Measurements from ENCODE around the gene CA12. TPM values are rescaled to one million over a fixed set of nuclear protein-coding genes. Genes with fewer than 3 reads are reported as not detected.
"Not testable (repeated sequence)": the region's sequence is repeated elsewhere in the genome, so short reads cannot be mapped to it uniquely, and the experiment has no call there.

CA12 gene
- total RNA-seq, 4 donors from 2014 or later, result 22.1 to 79.6 (median 37.0) TPM

DNA sequence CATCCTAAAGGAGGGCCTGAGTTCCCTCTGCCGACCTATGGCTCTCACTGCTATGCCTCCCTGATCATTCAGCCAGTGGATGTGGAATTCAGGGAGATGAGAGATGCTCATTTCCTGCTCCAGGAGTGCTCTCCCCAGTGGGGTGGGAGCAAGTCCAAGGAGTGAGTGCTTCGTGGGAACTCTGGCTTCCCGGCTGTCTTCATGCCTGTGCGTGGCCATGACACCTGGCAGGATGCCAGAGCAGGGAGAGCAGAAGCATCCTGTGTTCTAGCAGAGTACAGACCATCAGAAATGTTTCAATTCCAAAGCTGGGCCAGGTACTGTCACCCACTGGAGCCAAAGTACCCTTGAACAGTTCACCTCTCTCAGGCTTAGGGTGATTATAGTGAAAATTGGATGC is 59.1 kb downstream of the CA12 start:
- Histone ChIP-seq H3K4me3 (no peak overlapping the region), H3K9me3 (no peaks in the 10 kb centered on the region), H3K27me3 (no peaks in the 10 kb centered on the region), H3K27ac (no peak overlapping the region), H3K4me1 (no peaks in the 10 kb centered on the region), H3K36me3 (no peaks in the 10 kb centered on the region)
- DNase-seq, result no peak
- TF ChIP-seq CTCF (IDR thresholded peaks at IDR 0.05), result no peak
- TF ChIP-seq POLR2A (IDR thresholded peaks at IDR 0.05), result no peak

DNA sequence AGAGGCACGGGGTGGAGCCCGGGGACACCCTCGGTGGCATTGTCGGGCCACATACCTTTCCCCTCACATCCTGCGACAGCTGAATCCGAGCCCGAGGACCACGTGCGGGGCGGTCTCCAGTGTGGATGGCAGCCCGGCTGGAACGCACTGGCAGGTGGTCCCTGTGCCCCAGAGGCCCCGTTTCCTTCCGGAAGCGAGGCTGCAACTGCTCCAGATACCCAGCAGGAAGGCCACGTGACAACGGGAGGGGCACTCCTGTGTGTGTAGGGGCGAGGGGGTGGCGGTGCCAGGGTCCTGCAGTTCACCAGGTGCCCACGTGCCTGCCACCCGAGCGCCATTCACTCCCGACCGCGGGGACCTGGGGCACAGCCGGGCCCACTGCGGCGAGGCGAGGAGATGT is 60.2 kb downstream of the CA12 start:
- H3K4me3 ChIP-seq, result no peak overlapping the region
- no peaks in the 10 kb centered on the region for H3K36me3 ChIP-seq
- H3K27ac ChIP-seq, result no peak overlapping the region
- H3K4me1 ChIP-seq, result no peaks in the 10 kb centered on the region
- DNase-seq, result no peak
- no peaks in the 10 kb centered on the region for H3K9me3 ChIP-seq
- TF ChIP-seq CTCF (IDR thresholded peaks at IDR 0.05), result no peak
- no peaks in the 10 kb centered on the region for H3K27me3 ChIP-seq

- H3K27me3 ChIP-seq, DNase-seq, H3K9me3 ChIP-seq, H3K36me3 ChIP-seq, H3K4me1 ChIP-seq, H3K4me3 ChIP-seq, H3K27ac ChIP-seq: not testable (repeated sequence)
These were observed 60.7 kb downstream of the CA12 start for GRCh38 chr15:63320981-63321380.

DNA sequence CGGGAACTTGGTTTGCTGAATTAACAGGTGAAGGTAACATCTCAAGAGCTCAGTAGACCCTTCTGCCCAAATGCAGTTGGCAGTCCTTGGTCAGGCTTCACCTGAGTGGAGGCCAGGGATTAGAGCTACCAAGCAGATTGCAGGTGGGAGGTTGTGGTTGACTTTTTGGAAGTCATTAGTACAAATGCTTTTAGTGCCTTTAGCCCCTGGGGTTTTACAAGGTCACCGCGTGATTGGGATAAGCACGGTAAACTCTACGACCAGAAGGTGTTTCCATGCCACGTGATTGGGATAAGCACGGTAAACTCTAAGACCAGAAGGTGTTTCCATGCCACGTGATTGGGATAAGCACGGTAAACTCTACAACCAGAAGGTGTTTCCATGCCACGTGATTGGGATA is 61.2 kb downstream of the CA12 start:
- not testable (repeated sequence) for H3K27ac ChIP-seq, DNase-seq, H3K4me1 ChIP-seq

DNA sequence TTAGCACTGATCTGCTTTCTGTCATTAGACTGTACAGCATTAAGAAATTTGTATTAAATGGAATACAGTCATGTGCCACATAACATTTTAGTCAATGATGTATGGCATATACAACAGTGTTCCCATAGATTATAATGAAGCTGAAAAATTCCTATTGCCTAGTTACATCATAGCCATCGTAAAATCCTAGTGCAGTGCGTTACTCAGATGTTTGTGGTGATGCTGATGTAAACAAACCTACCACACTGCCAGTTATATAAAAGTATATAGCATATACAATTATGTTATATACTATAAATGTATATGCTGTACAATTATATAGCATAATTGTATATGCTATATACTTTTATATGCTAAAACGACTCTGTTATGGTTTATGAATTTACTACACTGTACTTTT is 62.6 kb downstream of the CA12 start:
- no peaks in the 10 kb centered on the region for H3K9me3 ChIP-seq
- H3K27me3 ChIP-seq, result no peaks in the 10 kb centered on the region
- no peak for DNase-seq
- no peak overlapping the region for H3K4me3 ChIP-seq
- no peaks in the 10 kb centered on the region for H3K36me3 ChIP-seq
- H3K4me1 ChIP-seq, result no peaks in the 10 kb centered on the region
- no peak overlapping the region for H3K27ac ChIP-seq
- TF ChIP-seq POLR2A (IDR thresholded peaks at IDR 0.05) (no peak), CTCF (IDR thresholded peaks at IDR 0.05) (no peak)

More for the DNA sequence above, 61.2 kb downstream of the CA12 start:
- not testable (repeated sequence) for H3K27me3 ChIP-seq, H3K36me3 ChIP-seq, H3K9me3 ChIP-seq, H3K4me3 ChIP-seq

DNA sequence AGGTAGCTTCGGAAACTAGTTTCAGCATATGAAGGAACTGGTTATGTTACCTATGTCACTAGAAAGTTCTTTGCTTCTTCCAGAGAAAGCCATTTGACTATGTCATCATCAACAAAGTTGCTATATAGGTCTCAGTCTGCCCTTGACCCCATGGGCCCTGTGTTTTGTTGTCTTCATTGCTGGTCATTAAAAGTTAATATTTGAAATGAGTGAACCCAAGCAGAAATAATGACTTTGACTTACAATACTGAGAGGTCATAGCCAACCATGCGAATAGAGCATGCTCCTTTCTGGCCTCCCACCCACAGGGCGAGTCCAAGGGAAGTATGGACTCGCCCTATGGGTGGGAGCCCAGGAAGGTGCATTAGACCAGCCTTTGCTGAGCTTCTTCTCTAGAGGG is 63.3 kb downstream of the CA12 start:
- H3K4me3 ChIP-seq, result no peak overlapping the region
- no peaks in the 10 kb centered on the region for H3K36me3 ChIP-seq
- no peaks in the 10 kb centered on the region for H3K27me3 ChIP-seq
- H3K9me3 ChIP-seq, result no peaks in the 10 kb centered on the region
- no peak for DNase-seq
- H3K4me1 ChIP-seq, result no peaks in the 10 kb centered on the region
- H3K27ac ChIP-seq, result no peak overlapping the region
- TF ChIP-seq POLR2A (IDR thresholded peaks at IDR 0.05) (no peak), CTCF (IDR thresholded peaks at IDR 0.05) (no peak)

- no peaks in the 10 kb centered on the region for H3K36me3 ChIP-seq
- TF ChIP-seq POLR2A (IDR thresholded peaks at IDR 0.05) (no peak), CTCF (IDR thresholded peaks at IDR 0.05) (no peak)
- H3K27me3 ChIP-seq, result no peaks in the 10 kb centered on the region
- no peak overlapping the region for H3K4me3 ChIP-seq
- H3K9me3 ChIP-seq, result no peaks in the 10 kb centered on the region
- no peaks in the 10 kb centered on the region for H3K4me1 ChIP-seq
- no peak for DNase-seq
- H3K27ac ChIP-seq, result no peak overlapping the region
These were observed 67.2 kb downstream of the CA12 start for GRCh38 chr15:63314409-63314808.

All from Peyer's patch (tissue), 4 donors.